22Rv1 (cell line): ENCODE data around the gene CRKL.

ENCODE experiments used
- H3K27ac ChIP-seq: fragments of 450-650 bp; 2 replicates; pipeline ENCODE4 v1.5.1; 2017
- CTCF ChIP-seq: fragments of 450-650 bp; IDR thresholded peaks from 2 replicates; pipeline ENCODE4 v1.5.1; 2017; ENCODE audit warnings: mild to moderate bottlenecking
- ZFX ChIP-seq: fragments of 450-650 bp; IDR thresholded peaks from 2 replicates; pipeline ENCODE4 v1.6.1; 2017; ENCODE audit warnings: antibody characterized with exemption, borderline replicate concordance

CRKL gene

GRCh38 chr22:20916916-20917810 is at the start of gene CRKL:
Gene CRKL (plus strand): TSS chr22:20917407. CDS start chr22:20917935, 528 bp downstream.
- TF ChIP-seq ZFX (no peak), CTCF (peak; percentile 99)
- peak within 1 kb of the TSS; percentile 88 for H3K27ac ChIP-seq

- H3K27ac ChIP-seq: peak overlapping the region; percentile 56
- no peak for TF ChIP-seq ZFX
- TF ChIP-seq CTCF: no peak
These were observed 48.9 kb upstream of the CRKL start for GRCh38 chr22:20868025-20868962.

- TF ChIP-seq CTCF (no peak), ZFX (no peak)
- no peak overlapping the region for H3K27ac ChIP-seq
These were observed 48.0 kb upstream of the CRKL start for GRCh38 chr22:20869234-20869633.

GRCh38 chr22:20873214-20873613 is 44.0 kb upstream of the CRKL start:
- no peak for TF ChIP-seq CTCF
- TF ChIP-seq ZFX: no peak
- H3K27ac ChIP-seq: no peak overlapping the region

GRCh38 chr22:20875296-20875695 is 41.9 kb upstream of the CRKL start:
- TF ChIP-seq CTCF: no peak
- no peak for TF ChIP-seq ZFX
- H3K27ac ChIP-seq: no peak overlapping the region

GRCh38 chr22:20877715-20878114 is 39.5 kb upstream of the CRKL start:
- no peak for TF ChIP-seq ZFX
- no peak for TF ChIP-seq CTCF
- H3K27ac ChIP-seq: no peak overlapping the region
